GM19351 (cell line): ENCODE measurements around the gene PBX4.

Source experiments
- ATAC-seq: cut with Tn5 transposase; IDR thresholded peaks from one replicate; pipeline ENCODE4 v1.9.1; 2021; ENCODE audit warnings: mild to moderate bottlenecking, moderate library complexity; ENCODE audit not compliant: unreplicated experiment

The PBX4 gene

DNA sequence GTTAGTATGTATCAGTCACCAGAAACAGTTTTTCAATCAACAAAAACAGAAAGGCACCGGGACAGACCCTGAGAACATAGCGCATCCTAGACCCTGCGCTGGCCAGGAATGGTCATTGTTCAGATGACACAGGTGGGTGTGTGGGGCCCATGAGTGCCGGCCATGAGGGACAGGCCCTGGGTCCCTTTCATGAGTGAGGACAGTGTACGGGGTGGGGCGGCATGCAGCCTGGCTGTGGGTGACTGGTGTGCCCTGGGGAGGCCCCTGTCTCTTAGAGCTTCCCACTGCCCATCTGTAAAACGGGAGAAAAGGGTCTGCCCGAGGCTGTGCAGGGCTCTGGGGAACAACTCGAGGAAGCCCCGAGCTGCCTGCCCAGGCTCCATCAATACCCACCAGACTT lies 25.8 kb downstream of the PBX4 start:
- ATAC-seq = no peak

- peak; percentile 78 for ATAC-seq
Measured at GRCh38 chr19:19591133-19591825, 27.2 kb downstream of the PBX4 start.

DNA sequence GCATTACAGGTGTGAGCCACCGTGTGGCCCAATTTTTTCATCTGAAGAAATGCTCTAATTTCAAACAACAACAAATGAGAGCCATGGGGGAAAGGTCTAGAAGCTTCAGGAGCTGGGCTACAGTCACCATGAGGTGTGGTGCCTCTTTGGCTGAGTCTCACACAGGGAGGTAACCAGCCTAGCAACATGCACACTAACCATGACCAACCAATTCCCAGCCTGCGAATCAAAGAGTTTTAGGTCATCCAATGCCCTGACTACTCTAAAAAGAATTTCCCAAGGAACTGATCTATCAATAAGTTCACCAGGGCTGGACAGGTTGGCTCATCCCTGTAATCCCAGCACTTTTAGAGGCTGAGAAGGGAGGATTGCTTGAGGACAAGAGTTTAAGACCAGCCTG lies 29.9 kb downstream of the PBX4 start:
- ATAC-seq = no peak

GRCh38 chr19:19587771-19588170 lies 30.7 kb downstream of the PBX4 start:
- no peak for ATAC-seq

GRCh38 chr19:19584356-19584755 lies 34.1 kb downstream of the PBX4 start:
- ATAC-seq = no peak

GRCh38 chr19:19582471-19582870 lies 36.0 kb downstream of the PBX4 start:
- no peak for ATAC-seq

GRCh38 chr19:19581391-19581790 lies 37.1 kb downstream of the PBX4 start:
- ATAC-seq = no peak

- no peak for ATAC-seq
Measured at GRCh38 chr19:19580418-19580817, 38.1 kb downstream of the PBX4 start.

GRCh38 chr19:19579533-19580361 lies 38.7 kb downstream of the PBX4 start:
- no peak for ATAC-seq

DNA sequence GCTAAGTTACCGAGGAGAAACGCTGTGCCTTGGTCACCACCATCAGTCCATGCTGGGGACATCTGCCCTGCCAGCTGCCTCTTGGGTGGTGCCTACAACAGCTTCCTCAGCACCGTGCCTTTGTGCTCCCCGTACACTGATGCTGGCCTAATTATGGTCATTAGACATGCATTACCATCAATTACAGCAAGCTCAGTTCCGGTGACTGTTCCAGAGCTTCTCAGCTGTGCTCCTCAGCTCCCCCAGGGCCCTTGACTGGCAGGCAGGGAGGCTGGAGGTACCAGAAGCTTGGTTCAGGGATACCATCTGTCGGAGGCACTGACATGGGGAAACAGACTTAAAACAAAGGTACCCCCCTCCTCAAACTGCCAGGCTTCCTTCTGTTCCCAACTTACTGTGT lies 40.2 kb downstream of the PBX4 start:
- ATAC-seq = no peak

DNA sequence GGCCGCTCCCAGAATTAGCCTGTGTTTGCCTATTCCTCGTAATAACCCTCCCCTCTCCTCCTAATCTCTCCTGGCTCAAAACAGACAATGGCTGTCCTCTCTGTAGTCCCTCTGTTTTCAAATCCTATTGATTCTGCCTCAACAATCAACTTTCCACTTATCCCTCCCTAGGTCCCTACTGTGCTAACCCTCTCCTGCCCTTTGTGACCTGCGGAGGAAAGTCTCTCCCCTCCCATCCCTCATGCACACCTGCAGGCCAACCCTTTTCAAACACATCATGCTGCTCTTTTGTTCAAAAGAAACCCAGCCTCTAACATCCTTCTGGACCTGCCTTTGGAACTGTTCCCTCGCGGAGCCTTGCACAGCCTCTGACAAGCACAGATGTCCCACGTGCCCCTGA lies 43.1 kb downstream of the PBX4 start:
- ATAC-seq = no peak

GRCh38 chr19:19571071-19571786 lies 47.3 kb downstream of the PBX4 start:
- no peak for ATAC-seq

GRCh38 chr19:19570571-19570970 lies 47.9 kb downstream of the PBX4 start:
- no peak for ATAC-seq

GRCh38 chr19:19568802-19569756 lies 49.4 kb downstream of the PBX4 start:
- ATAC-seq = no peak

DNA sequence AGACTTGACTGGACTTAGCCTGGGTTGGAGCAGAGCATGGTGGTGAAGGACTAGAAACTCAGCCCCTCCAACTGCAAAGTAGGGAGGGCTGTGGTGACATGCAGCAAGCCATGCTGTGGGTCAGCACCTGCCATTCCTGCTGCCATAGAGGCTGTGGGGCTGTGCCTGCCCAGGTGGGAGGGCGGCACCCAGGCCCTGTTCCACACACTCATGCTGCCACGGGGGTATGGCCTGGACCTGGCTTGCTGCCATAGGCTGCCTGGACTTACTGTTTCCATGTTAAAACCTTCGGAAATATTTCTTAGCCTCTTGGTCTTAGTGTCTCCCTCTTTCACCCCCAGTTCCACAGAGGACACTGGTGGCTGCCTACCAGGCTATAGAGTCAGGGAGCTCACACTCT lies 51.1 kb downstream of the PBX4 start:
- ATAC-seq = no peak

DNA sequence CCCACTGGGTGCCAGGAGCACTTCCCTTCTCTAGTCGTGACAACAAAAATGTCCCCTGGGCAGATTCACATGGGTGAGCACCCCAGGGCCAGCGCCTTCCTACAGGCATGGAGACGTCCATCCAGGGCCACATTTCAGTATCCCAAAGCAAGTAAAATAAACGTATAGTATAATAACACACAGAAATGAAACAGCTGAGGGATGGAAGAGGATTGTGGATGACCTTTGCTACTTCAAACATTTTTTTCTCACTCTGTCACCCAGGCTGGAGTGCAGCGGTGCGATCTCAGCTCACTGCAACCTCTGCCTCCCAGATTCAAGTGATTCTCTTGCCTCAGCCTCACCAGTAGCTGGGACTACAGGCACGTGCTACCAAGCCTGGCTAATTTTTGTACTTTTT lies 52.2 kb downstream of the PBX4 start:
- ATAC-seq = no peak

GRCh38 chr19:19563348-19563848 lies 55.1 kb downstream of the PBX4 start:
- ATAC-seq = no peak

- no peak for ATAC-seq
Measured at GRCh38 chr19:19562665-19563347, 55.7 kb downstream of the PBX4 start.

DNA sequence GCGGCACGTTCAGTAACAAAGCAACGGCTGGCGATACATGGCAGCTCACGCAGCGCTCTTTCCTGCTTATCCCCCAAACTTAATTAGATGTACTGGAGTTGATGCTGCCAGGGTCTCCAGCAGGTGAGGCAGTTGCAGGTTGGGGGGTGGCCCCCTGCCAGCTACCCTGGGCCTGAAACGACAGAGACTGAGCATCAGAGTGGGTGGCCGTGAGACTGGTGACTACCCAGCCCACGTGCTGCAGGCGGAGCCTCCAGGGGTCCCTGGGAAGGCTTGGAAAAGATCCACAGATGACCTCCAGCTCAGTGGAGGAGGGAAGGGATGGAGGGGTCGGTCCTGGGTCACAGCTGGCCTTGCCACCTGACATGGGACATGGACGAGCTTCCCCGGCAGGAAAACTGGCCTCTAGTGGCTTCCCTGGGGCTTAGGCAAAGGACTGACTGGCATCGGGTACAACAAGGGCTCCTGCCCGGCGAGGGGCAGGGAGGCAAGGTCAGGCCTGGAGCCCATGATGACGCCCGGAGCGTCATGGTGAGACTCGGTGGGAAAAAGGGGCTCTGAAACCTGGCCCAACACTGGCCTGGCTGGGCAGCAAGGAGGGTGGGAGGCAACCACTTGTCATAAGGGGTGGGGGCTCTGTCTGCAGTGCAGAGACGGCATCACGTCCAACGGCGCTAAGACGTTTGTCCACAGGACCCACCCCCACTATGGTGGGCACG lies 56.4 kb downstream of the PBX4 start:
- ATAC-seq = no peak
